ES-I3 (cell line): ENCODE measurements around the gene DMRT3.

Experiments used
- H3K36me3 ChIP-seq: 2 replicates; pipeline ENCODE4 v1.6.1; 2013; ENCODE audit warnings: mild to moderate bottlenecking, low read length, control low read depth, moderate library complexity; ENCODE audit not compliant: insufficient read depth
- H3K4me1 ChIP-seq: 2 replicates; pipeline ENCODE4 v1.6.1; 2013; ENCODE audit warnings: mild to moderate bottlenecking, control low read depth, low read length; ENCODE audit not compliant: insufficient read depth
- H3K9ac ChIP-seq: 2 replicates; pipeline ENCODE4 v1.6.1; 2013; ENCODE audit warnings: low read depth, mild to moderate bottlenecking, low read length, moderate library complexity
- H3K9me3 ChIP-seq: 2 replicates; pipeline ENCODE4 v1.6.1; 2013; ENCODE audit warnings: mild to moderate bottlenecking, low read length, moderate library complexity; ENCODE audit not compliant: control insufficient read depth, insufficient read depth

DMRT3 gene

DNA sequence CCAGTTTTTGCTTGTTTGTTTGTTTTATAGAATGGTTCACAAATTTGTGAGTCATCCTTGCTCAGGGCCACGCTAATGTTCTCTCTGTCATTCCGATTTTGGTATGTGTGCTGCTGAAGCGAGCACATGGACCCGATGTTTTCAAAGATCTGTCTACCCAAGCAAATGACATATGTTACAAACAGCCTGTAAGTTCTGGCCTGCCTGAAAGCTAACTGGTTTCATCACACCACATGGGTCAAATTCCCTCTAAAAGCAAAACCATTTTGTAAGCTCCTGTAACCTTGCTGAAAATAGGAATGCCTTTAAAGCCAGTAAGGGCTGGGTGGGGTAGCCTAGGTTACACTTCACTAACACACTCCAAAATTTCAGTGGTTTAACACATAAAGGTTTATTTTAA is 25.4 kb downstream of the DMRT3 start:
- no peaks in the 10 kb centered on the region for H3K36me3 ChIP-seq
- H3K9me3 ChIP-seq: peaks cover 14% of the 10 kb centered on the region; the same call in 1 of the 2 replicates
- no peak overlapping the region for H3K9ac ChIP-seq
- H3K4me1 ChIP-seq: no peaks in the 10 kb centered on the region

DNA sequence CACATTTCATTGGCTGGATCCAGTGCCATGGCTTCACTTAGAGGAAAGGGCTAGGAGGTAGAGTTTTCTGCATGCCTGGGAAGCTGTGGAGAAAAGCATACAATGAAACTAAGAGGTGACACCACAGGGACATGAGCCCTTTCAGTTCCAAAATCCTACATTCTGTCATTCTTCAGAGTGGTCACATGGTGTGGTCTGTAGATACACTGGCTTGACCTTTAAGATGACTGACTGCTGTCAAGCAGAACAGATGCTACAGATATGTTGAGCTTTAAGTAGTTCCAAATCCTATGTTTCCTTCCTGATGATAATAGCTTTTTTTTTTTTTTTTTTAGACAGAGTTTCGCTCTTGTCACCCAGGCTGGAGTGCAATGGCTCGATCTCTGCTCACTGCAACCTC is 26.2 kb downstream of the DMRT3 start:
- Histone ChIP-seq H3K36me3 (no peaks in the 10 kb centered on the region), H3K4me1 (no peaks in the 10 kb centered on the region), H3K9ac (no peak overlapping the region), H3K9me3 (peaks cover 14% of the 10 kb centered on the region; the same call in 1 of the 2 replicates)

DNA sequence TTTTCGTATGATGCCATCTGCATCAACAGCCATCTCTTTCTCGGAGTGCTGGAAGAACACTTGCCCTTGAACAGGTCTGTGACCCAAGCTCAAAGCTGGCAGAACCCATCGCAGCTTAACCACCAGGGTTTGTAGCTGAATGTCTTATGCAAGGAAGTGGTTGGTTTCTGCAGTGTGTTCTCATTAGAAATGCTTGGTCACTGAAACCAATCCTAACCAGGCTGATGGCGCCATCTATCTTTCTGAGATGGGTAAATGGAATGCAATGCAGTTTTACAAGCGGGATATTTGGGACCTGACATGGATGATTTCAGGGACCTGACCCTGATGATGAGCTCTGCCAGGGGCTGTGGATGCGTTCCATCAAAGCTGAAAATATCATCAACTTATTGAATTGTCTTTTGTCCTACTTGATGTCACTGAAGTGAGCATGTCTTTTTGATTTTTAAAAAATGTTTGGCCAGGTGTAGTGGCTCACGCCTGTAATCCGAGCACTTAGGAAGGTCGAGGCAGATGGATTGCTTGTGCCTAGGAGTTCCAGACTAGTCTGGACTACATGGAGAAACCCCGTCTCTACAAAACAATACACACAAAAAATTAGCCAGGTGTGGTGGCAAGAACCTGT is 28.7 kb downstream of the DMRT3 start:
- H3K4me1 ChIP-seq: no peaks in the 10 kb centered on the region
- H3K9ac ChIP-seq: no peak overlapping the region
- H3K36me3 ChIP-seq: no peaks in the 10 kb centered on the region
- peaks cover 2% of the 10 kb centered on the region; the same call in 1 of the 2 replicates for H3K9me3 ChIP-seq

DNA sequence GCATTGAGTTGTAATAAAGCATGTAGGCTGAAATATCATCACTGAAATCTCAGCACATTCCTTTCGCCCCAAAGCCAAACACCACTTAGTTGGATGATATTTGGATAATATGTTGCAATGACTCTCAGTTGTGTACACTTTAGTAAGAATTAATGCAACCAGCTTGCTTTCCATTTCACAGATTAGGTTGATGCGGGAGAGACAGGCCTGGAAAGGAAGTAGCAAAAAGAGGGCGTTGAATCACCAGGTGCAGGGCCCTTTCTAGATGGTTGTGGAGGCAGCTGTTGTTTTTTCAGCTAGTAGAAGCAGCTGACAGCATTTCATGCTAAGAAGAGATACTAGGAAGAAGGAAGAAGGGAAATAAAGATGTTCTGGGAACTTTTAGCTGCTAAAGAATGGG is 30.9 kb downstream of the DMRT3 start:
- H3K4me1 ChIP-seq: no peaks in the 10 kb centered on the region
- no peaks in the 10 kb centered on the region for H3K36me3 ChIP-seq
- H3K9me3 ChIP-seq: no peaks in the 10 kb centered on the region
- H3K9ac ChIP-seq: no peak overlapping the region

DNA sequence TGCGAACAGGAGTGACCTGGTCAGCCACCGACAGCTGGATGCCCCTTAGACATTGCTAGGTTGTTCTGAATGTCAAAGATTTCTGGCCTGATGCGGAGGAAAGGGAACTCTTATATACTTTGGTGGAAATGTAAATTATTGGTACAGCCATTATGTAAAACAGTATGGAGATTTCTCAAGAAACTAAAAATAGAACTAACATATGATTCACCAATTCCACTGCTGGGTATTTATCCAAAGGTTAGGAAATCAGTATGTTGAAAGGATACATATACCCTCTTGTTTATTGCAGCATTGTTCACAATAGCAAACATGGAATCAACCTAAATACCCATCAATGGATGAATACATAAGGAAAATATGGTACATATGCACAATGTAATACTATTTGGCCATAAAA is 31.8 kb downstream of the DMRT3 start:
- no peaks in the 10 kb centered on the region for H3K4me1 ChIP-seq
- no peak overlapping the region for H3K9ac ChIP-seq
- no peaks in the 10 kb centered on the region for H3K36me3 ChIP-seq
- H3K9me3 ChIP-seq: no peaks in the 10 kb centered on the region

DNA sequence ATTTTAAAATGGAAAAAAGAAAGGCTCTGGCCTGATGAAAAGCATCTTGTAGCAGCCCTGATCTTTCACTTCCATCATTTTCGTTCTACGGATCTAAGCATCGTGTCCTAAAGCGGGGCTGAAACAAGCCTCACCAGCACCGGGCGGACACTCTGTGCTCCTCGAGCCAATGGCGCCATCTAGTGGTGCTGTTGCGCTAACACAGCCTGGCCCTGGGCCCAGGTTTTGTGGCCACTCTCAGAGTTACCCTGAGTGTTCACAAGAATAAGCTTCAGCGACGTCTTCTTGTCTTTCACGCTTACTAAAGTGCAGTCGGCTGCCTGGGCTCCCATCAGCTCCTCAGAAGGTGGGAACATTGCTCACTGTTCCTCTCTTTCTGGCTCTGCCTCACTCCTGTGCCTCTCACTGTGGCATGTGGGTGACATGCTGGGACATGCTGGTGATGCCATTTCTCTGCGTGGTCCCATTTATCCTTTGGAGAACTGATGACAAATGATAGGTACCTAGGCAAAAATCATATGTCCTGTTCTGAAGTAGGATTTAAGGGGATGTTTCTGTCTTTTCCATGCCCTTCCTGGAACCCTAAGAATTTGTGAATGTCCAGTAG is 32.7 kb downstream of the DMRT3 start:
- H3K4me1 ChIP-seq: no peaks in the 10 kb centered on the region
- no peaks in the 10 kb centered on the region for H3K36me3 ChIP-seq
- no peaks in the 10 kb centered on the region for H3K9me3 ChIP-seq
- no peak overlapping the region for H3K9ac ChIP-seq

DNA sequence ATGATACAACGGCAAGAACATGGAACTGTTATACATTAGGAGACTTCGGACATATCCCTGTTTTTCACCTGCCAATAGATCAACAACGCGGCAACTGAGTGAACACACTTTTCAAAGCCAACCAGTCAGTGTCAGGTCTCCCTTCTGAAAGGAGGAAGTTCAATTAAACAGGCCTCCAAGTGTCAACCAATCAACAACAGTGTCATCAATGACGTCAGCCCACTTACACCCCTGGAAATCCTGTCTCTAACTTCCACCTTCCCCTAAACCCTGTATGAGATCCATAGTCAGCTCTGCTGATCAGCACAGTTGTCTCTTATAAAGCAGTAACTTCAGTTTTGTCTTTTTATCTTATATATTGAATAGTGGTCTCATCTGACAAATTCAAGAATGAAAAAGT is 36.6 kb downstream of the DMRT3 start:
- H3K4me1 ChIP-seq: no peaks in the 10 kb centered on the region
- H3K9ac ChIP-seq: no peak overlapping the region
- no peaks in the 10 kb centered on the region for H3K9me3 ChIP-seq
- H3K36me3 ChIP-seq: no peaks in the 10 kb centered on the region

DNA sequence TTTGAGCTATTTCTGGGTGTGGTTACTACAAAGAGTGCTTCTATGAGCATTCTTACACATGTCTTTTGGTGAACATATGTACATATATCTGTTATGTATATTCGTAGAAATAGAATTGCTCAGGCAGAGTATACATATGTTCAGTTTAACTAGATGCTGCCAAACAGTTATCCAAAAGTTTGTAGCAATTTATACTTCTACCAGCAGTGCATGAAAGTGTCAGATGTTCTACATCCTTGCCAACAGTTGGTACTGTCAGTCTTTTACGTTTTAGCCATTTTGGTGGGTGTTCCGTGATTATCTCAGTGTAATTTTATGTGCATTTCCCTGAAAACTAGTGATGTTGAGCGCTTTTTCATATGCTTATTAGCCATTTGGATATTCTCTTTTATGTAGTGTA is 37.8 kb downstream of the DMRT3 start:
- H3K4me1 ChIP-seq: no peaks in the 10 kb centered on the region
- H3K9ac ChIP-seq: no peak overlapping the region; the same call in 1 of the 2 replicates
- no peaks in the 10 kb centered on the region for H3K9me3 ChIP-seq
- H3K36me3 ChIP-seq: no peaks in the 10 kb centered on the region

DNA sequence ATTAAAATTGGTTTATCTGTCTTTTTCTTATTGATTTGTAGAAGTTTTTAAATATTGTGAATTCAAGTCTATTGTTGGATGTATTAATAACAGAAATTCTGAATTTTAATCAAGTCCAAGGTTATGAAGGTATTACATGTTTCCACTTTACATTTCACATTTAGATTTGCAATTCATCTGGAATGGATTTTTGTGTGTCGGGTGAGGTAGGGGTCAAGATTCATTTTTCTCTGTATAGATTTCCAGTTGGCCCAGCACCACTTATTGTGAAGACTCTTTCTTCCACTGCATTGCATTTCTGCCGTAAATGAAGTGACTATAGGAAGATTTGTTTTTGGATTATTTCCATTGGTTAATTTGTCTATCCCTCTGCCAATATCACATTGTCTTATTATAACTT is 38.2 kb downstream of the DMRT3 start:
- Histone ChIP-seq H3K9ac (no peak overlapping the region), H3K36me3 (no peaks in the 10 kb centered on the region), H3K4me1 (no peaks in the 10 kb centered on the region), H3K9me3 (no peaks in the 10 kb centered on the region)

DNA sequence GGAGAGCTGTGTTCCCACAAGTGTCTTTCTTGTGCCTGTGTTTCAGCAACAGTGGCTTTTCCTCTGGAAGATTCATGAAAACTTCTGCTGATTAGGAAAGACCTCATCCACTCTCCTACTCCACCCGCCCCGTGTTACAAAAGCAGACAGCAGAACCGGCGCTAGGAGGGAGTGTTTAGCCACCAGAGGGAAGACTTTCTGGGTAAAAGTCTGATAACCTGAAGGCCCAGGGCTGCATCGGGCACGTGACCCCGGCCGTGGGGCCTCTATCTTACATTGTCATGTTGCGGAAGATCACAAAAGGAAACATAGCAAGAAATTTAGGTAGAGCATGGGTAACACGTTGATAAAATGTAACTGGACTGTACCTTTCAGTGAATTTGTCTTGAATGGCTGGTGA is 41.7 kb downstream of the DMRT3 start:
- Histone ChIP-seq H3K9ac (no peak overlapping the region), H3K9me3 (no peaks in the 10 kb centered on the region), H3K36me3 (no peaks in the 10 kb centered on the region), H3K4me1 (no peaks in the 10 kb centered on the region)

DNA sequence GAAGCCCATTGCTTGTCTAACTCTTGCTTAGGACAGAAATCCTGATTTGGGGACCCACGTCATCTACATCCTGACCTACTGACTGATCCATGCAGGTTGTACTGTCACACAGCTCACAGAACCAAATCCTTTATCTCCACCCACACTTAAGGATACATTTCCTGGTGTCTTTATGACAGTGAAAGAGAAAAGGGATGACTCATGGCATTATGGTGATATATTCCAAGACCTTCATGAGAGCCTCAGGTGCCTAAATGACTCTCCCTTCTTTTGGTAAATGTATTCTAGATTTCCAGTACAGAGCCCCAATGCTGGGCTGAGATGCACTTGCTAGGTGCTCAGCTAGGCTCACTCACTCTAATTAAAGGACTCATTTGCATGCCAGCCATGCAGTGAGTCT is 47.7 kb downstream of the DMRT3 start:
- Histone ChIP-seq H3K9me3 (no peaks in the 10 kb centered on the region), H3K4me1 (no peaks in the 10 kb centered on the region), H3K9ac (no peak overlapping the region), H3K36me3 (no peaks in the 10 kb centered on the region)

DNA sequence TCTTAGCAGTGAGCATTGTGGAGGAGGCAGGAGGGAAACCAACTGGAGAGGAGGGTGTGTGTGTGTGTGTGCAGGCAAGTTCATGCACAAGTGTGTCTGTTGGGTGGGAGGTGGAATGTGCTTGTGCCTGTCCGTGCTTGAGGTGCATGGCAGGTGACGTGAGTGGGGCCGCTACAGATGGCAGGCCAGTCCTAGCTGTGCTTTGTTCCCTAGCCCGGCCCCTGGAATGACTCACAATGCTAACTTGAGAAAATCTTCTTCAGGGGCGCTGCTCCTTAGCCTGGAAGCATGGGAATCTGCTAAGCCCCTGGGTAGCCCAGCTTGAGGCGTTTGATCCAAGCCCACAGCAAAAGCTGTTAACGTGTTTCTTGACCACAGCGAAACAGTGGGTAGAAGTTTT is 48.7 kb downstream of the DMRT3 start:
- Histone ChIP-seq H3K4me1 (no peaks in the 10 kb centered on the region), H3K36me3 (no peaks in the 10 kb centered on the region), H3K9ac (no peak overlapping the region), H3K9me3 (no peaks in the 10 kb centered on the region)

DNA sequence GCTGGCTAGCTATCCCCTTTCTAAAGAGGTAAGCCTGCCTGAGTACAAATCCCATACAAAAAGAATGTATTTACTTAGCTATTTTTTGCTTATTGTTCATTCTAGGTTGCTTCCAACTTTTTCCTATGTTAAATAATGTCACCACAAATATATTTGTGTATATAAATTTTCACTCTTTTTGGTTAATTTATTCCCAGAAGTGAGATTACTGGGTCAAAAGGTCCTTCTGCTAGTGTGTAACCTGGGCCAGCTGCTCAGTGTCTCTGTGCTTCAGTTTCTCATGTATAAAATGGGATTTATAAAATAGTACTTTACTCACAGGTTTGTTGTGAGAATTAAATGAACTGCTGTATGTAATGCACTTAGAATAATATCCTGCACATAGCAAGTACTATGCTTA is 49.8 kb downstream of the DMRT3 start:
- Histone ChIP-seq H3K9me3 (no peaks in the 10 kb centered on the region), H3K9ac (no peak overlapping the region), H3K36me3 (no peaks in the 10 kb centered on the region), H3K4me1 (no peaks in the 10 kb centered on the region)

DNA sequence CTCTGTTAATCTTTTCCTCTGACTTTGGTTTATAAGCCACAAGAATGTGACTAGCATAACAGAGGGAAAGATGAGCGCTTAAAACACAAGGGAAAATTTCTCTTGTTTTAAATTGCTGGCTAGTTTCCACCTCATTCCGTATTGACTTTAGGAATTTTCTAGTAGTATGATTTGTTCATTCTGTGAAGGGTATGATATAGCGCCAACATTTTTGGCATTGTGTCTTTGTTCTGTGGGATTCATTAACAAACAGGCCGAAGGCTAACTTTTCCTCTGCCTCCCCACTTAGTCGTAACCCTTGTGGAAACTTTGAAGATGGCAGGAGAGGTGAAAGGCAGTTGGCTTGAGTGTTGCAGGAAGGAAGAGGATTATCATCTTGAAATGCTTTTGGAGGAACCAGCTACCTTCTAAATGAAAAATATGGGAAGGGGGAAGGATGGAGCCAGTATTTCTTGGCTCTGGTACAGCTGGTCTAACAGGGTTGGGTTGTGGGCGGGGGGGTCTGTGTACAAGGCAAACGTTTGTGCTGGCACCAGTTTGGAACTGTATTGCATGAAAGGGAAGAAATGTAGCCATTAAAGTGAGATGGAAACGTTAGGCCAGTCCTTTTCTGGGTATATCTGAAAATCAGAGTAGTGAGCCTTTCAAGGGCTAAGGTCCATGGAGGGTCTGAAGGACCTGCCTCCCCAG is 52.2 kb downstream of the DMRT3 start:
- Histone ChIP-seq H3K9me3 (no peaks in the 10 kb centered on the region), H3K36me3 (no peaks in the 10 kb centered on the region), H3K9ac (no peak overlapping the region), H3K4me1 (no peaks in the 10 kb centered on the region)

DNA sequence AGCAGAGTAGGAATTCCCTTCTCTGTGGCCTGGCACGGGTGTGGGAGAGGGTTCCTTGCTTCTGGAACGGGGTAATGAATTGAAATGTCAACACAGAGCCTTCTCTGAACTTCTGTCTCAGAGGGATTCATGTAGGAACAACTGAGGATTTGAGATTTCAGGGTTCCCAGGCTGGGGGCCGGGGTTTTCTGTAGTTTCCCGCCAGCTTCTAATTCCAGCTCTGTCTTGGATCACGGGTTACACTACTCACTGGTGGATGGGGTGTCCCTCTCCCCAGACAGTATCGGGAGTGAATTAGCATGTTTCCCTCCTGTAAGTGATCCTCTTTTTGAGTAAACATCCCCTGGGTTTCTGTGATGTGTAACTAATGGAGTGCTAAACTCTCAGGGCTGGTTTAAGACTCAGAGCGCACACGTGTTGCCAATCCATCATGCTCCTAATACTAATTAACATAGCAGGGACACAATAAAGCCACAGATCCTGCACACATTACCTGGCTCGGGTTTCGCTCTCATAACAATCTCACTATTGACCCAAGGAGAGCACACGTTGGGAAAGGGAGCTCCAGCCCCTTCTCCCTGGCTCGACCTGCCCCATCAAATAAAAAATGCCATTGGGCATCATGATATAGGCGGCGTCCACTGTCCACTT is 55.6 kb downstream of the DMRT3 start:
- no peak overlapping the region for H3K9ac ChIP-seq
- no peaks in the 10 kb centered on the region for H3K9me3 ChIP-seq
- no peaks in the 10 kb centered on the region for H3K36me3 ChIP-seq
- H3K4me1 ChIP-seq: no peaks in the 10 kb centered on the region
